ENCODE data around the gene WDR55. TPM values are rescaled to one million over a fixed set of nuclear protein-coding genes. Genes with fewer than 3 reads are reported as not detected.

WDR55 gene
- total RNA-seq, 1 donor from 2014 or later, result 28.3 TPM

DNA sequence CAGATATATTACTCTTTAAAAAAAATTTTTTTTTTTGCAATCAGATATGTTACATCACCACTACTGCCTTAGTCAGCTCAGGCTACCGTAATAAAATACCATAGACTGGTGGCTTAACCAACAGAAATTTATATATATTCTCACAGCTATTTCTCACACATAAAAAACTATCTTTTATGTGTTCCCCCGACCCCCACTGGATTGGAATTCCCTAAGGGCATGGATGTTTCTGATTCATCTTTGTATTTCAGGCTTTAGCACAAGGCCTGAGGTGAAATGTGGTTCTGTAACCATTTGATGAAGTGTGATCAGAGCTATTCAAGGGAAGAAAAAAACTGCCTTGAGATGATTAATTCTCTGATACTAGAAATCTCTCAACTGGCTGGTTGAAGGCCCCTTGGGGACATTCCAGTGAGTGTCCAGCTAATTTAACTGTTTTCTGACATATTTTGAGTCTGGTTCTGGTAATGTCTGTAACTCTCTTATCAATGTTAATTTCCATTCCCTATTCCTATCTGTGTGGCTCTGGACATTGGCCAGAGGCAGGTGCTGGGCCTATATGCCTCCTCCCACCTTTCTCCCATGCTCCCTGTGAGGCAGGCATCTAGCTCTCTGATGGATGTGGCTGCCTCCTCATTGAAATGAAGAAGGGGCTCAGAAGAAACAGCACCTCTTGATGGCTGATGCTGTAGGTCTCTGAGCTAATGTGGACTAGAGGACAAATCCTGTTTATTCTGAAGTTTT, 34.2 kb upstream of the WDR55 start:
- Mint-ChIP-seq H3K27ac (ENCODE audit: unreplicated experiment) (no peak overlapping the region), H3K9me3 (ENCODE audit: unreplicated experiment) (no peaks in the 10 kb centered on the region), H3K4me1 (ENCODE audit: unreplicated experiment) (no peaks in the 10 kb centered on the region), H3K27me3 (ENCODE audit: unreplicated experiment) (peaks cover 3% of the 10 kb centered on the region), H3K36me3 (ENCODE audit: unreplicated experiment) (no peaks in the 10 kb centered on the region), H3K4me3 (ENCODE audit: unreplicated experiment) (no peak overlapping the region)
- TF ChIP-seq, protein P1, sequence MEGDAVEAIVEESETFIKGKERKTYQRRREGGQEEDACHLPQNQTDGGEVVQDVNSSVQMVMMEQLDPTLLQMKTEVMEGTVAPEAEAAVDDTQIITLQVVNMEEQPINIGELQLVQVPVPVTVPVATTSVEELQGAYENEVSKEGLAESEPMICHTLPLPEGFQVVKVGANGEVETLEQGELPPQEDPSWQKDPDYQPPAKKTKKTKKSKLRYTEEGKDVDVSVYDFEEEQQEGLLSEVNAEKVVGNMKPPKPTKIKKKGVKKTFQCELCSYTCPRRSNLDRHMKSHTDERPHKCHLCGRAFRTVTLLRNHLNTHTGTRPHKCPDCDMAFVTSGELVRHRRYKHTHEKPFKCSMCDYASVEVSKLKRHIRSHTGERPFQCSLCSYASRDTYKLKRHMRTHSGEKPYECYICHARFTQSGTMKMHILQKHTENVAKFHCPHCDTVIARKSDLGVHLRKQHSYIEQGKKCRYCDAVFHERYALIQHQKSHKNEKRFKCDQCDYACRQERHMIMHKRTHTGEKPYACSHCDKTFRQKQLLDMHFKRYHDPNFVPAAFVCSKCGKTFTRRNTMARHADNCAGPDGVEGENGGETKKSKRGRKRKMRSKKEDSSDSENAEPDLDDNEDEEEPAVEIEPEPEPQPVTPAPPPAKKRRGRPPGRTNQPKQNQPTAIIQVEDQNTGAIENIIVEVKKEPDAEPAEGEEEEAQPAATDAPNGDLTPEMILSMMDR (IDR thresholded peaks at IDR 0.05), result no peak
- peak; percentile 53 for DNase-seq (ENCODE audit: extremely low spot score, unreplicated experiment)

DNA sequence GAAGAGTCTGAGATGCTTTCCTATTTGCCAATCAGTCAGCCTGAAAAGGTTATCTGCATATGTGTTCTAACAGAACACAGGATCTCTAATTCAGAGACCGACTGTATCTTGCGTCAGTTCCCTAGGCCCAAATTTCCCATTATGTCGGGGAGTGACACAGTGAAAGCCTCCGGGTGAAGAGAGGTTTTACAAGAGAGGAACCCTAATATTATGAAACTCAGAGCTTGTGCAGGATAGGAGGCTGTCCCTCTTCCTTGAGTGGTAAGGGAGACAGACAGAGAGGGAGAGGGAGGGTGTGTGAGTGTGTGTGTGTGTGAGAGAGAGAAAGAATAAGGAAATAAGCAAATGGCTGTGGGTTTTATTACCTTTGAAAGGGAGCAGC, 33.7 kb upstream of the WDR55 start:
- Mint-ChIP-seq H3K27ac (ENCODE audit: unreplicated experiment) (no peak overlapping the region), H3K4me1 (ENCODE audit: unreplicated experiment) (no peaks in the 10 kb centered on the region), H3K4me3 (ENCODE audit: unreplicated experiment) (no peak overlapping the region), H3K9me3 (ENCODE audit: unreplicated experiment) (no peaks in the 10 kb centered on the region), H3K36me3 (ENCODE audit: unreplicated experiment) (no peaks in the 10 kb centered on the region), H3K27me3 (ENCODE audit: unreplicated experiment) (no peaks in the 10 kb centered on the region)
- DNase-seq (ENCODE audit: extremely low spot score, unreplicated experiment), result no peak
- TF ChIP-seq, protein P1 (IDR thresholded peaks at IDR 0.05), result no peak

DNA sequence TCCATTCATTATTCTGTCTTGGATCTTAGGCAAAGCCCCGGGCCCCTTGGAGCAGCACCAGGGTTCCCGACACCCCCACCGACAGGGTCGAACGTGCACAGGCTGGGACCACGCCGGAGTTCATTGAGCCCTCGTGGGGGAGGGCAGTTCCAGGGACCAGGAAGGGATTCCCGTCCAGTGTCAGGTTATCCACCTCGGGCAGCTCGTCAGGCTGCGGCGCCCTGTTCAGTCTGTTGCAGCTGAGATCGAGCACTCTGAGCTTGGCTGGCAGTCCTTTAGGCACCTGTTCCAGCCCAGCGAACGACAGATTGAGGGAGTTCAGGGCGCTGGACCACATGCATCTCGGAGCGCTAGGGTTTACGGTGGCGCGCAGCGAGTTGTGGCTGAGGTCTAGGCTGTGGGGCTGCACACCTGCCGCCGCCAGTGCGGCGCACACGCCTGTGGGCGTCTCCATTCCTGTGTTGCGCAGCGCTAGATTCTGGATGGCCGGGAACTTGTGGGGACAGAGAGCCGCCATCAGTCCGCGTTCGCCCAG, 32.8 kb upstream of the WDR55 start:
- H3K27ac Mint-ChIP-seq (ENCODE audit: unreplicated experiment), result no peak overlapping the region
- no peaks in the 10 kb centered on the region for H3K27me3 Mint-ChIP-seq (ENCODE audit: unreplicated experiment)
- H3K9me3 Mint-ChIP-seq (ENCODE audit: unreplicated experiment), result no peaks in the 10 kb centered on the region
- no peaks in the 10 kb centered on the region for H3K4me1 Mint-ChIP-seq (ENCODE audit: unreplicated experiment)
- no peak for DNase-seq (ENCODE audit: extremely low spot score, unreplicated experiment)
- no peak overlapping the region for H3K4me3 Mint-ChIP-seq (ENCODE audit: unreplicated experiment)
- H3K36me3 Mint-ChIP-seq (ENCODE audit: unreplicated experiment), result no peaks in the 10 kb centered on the region
- TF ChIP-seq, protein P1 (IDR thresholded peaks at IDR 0.05), result no peak

DNA sequence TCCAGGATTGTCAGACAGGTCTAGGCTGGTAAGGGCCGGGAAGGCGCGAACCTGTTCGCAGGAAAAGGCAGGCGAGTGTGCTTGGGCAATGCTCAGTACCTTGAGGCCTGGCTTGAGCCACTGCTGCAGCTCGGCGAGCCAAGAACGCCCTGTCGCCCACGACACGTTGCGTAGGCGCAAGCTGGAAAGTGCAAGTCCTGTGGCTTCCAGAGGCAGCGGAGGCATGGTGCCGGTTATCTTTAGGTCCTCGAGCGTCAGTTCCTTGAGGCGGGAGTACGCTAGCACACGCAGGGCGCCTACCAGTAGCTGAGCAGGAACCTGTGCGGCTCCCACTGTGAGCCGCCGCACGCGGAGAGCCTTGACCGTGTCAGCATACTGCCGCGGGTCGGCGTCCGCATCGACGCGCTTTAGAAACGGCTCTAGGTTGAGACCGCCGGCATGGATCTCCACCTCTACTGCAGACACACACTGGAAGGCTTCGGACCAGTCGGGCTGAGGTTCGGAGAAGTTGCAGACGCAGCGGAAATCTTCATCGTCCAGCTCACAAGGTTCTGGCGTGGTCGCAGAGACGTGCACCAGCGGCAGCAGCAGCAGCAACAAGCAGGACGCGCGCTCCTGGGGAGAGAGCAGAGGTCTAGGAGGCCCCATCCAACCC, 32.2 kb upstream of the WDR55 start:
- H3K36me3 Mint-ChIP-seq (ENCODE audit: unreplicated experiment), result no peaks in the 10 kb centered on the region
- no peak overlapping the region for H3K4me3 Mint-ChIP-seq (ENCODE audit: unreplicated experiment)
- H3K27ac Mint-ChIP-seq (ENCODE audit: unreplicated experiment), result no peak overlapping the region
- no peaks in the 10 kb centered on the region for H3K27me3 Mint-ChIP-seq (ENCODE audit: unreplicated experiment)
- TF ChIP-seq, protein P1 (IDR thresholded peaks at IDR 0.05), result no peak
- H3K4me1 Mint-ChIP-seq (ENCODE audit: unreplicated experiment), result no peaks in the 10 kb centered on the region
- DNase-seq (ENCODE audit: extremely low spot score, unreplicated experiment), result no peak
- H3K9me3 Mint-ChIP-seq (ENCODE audit: unreplicated experiment), result no peaks in the 10 kb centered on the region

DNA sequence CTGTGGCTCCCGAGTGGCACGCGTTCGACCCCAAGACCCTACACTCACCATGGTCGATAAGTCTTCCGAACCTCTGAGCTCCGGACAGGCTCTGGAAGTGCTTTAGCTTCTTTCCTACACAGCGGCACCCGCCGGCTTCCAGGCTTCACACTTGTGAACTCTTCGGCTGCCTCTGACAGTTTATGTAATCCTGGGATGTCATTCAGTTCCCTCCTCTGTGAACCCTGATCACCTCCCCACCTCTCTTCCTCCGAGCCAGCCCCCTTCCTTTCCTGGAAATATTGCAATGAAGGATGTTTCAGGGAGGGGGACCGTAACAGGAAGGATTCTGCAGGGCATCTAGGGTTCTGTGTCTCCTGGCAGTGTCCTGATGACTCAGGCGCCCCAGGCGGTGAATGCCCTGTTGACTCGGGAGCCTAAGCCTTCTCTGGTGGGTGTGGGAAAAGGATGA, 31.7 kb upstream of the WDR55 start, which contains the start of gene CD14:
TSS of gene CD14 (minus strand) at position 155 of the 451 bp plus-strand sequence. CDS start at position 51, 104 bp downstream.
- TF ChIP-seq, protein P1 (IDR thresholded peaks at IDR 0.05), result no peak
- no peak for DNase-seq (ENCODE audit: extremely low spot score, unreplicated experiment)
- H3K4me1 Mint-ChIP-seq (ENCODE audit: unreplicated experiment), result no peaks in the 10 kb centered on the region
- no peaks in the 10 kb centered on the region for H3K27me3 Mint-ChIP-seq (ENCODE audit: unreplicated experiment)
- H3K27ac Mint-ChIP-seq (ENCODE audit: unreplicated experiment), result no peak within 1 kb of the TSS
- no peak within 1 kb of the TSS for H3K4me3 Mint-ChIP-seq (ENCODE audit: unreplicated experiment)
- no peaks in the 10 kb centered on the region for H3K9me3 Mint-ChIP-seq (ENCODE audit: unreplicated experiment)
- H3K36me3 Mint-ChIP-seq (ENCODE audit: unreplicated experiment), result no peaks in the 10 kb centered on the region

All from osteocyte (in vitro differentiated cells).